ENCODE data around the gene PKD2L1. TPM values are rescaled to one million over a fixed set of nuclear protein-coding genes. Genes with fewer than 3 reads are reported as not detected.
"Not testable (repeated sequence)": the region's sequence is repeated elsewhere in the genome, so short reads cannot be mapped to it uniquely, and the experiment has no call there.

PKD2L1 gene
- not detected in 2 replicates for total RNA-seq

DNA sequence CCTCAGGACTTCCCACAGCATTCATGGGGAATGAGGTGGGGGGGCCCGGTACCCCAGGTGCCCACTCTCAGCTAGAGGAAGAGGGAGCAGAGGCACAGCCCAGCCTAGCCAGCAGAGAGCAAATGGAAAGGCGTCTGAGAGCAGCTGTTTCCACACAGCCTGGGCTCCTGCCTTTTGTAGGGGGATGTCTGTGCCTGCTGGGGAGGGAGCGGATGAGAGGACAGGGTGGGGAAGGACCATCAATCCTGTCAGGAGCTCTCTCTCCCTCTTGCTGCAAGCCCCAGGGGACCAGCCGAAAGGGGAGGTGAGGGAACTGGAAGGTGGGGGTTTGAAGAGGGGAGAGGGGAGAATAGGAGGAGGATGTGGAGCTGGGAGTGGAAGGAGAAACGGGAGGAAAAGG is at the start of gene PKD2L1:
TSS of gene PKD2L1 (minus strand) at position 150 of the 400 bp plus-strand sequence. CDS start at position 25, 125 bp downstream.
- no peak within 1 kb of the TSS for H3K4me3 ChIP-seq (ENCODE audit: low read depth, low read length)
- no peak for DNase-seq (ENCODE audit: low read depth)
- TF ChIP-seq, protein P1, sequence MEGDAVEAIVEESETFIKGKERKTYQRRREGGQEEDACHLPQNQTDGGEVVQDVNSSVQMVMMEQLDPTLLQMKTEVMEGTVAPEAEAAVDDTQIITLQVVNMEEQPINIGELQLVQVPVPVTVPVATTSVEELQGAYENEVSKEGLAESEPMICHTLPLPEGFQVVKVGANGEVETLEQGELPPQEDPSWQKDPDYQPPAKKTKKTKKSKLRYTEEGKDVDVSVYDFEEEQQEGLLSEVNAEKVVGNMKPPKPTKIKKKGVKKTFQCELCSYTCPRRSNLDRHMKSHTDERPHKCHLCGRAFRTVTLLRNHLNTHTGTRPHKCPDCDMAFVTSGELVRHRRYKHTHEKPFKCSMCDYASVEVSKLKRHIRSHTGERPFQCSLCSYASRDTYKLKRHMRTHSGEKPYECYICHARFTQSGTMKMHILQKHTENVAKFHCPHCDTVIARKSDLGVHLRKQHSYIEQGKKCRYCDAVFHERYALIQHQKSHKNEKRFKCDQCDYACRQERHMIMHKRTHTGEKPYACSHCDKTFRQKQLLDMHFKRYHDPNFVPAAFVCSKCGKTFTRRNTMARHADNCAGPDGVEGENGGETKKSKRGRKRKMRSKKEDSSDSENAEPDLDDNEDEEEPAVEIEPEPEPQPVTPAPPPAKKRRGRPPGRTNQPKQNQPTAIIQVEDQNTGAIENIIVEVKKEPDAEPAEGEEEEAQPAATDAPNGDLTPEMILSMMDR (conservative IDR thresholded peaks at IDR 0.05; ENCODE audit: low read depth, low read length): no peak

DNA sequence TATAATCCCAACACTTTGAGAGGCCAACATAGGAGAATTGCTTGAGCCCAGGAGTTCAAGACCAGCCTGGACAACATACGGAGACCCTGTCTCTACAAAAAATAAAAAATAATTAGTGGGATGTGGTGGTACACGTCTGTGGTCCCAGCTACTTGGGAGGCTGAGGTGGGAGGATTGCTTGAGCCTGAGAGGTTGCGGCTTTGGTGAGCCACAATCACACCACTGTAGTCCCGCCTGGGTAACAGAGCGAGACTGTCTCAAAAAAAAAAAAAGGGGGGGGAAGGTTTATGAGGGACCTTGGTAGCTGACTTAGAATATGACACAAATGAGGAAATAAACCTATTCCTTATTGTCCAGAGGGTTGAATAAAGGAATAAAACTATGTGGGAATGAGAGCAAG is 47.8 kb upstream of the PKD2L1 start:
- DNase-seq (ENCODE audit: low read depth): no peak
- no peak overlapping the region for H3K4me3 ChIP-seq (ENCODE audit: low read depth, low read length)
- TF ChIP-seq, protein P1 (conservative IDR thresholded peaks at IDR 0.05; ENCODE audit: low read depth, low read length): no peak

DNA sequence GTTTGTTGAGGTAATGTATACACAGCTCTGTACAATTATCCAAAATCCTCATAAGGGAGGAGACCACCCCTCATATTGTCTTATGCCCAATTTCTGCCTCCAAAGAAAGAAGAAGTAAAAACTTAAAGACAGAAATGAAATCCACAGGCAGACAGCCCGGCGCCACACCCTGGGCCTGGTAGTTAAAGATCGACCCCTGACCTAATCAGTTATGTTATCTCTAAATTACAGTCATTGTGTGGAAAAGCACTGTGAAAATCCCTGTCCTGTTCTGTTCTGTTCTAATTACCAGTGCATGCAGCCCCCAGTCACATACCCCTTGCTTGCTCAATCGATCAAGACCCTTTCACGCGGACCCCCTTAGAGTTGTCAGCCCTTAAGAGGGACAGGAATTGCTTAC is 46.6 kb upstream of the PKD2L1 start:
- DNase-seq (ENCODE audit: low read depth); H3K4me3 ChIP-seq (ENCODE audit: low read depth, low read length): not testable (repeated sequence)

DNA sequence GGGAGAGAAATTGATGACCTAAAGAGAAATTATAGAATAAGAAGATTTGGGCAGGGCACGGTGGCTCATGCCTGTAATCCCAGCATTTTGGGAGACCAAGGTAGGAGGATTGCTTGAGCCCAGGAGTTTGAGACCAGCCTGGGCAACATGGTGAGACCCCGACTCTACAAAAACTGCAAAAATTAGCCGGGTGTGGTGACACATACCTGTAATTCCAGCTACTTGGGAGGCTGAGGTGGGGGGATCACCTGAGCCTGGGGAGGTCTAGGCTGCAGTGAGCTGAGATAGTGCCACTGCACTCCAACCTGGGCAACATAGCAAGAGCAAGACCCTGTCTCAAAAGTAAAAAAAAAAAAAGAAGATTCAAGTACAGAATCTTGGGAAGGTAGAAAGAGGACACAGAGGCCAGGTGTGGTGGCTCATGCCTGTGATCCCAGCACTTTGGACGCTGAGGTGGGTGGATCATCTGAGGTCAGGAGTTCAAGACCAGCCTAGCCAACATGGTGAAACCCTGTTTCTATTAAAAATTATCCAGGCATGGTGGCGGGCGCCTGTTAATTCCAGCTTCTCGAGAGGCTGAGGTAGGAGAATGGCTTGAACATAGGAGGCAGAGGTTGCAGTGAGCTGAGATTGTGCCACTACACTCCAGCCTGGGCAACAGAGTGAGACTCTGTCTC is 44.8 kb upstream of the PKD2L1 start:
- DNase-seq (ENCODE audit: low read depth): not testable (repeated sequence)

DNA sequence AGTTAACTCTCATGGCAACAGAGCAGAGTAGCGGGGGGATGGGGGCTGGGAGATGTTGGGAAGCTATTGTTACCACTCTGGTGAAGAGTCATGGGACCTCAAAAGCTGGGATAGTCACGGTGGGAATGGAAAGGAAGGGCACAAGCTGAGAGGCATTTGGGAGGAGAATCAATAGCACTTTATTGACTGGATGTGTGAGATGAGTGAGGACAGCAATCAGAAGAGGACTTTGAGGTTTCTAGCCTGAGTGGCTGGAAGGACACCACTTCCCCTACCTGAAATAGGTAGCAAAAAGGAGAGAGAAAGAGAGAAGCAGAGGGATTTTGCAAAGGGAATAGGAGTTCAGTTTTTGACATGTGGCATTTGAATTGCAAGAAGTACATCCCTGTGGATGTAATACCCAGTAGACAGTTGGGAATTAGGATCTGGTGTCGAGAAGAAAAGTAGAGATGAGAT is 44.2 kb upstream of the PKD2L1 start:
- H3K4me3 ChIP-seq (ENCODE audit: low read depth, low read length): peak overlapping the region; percentile 73
- no peak for DNase-seq (ENCODE audit: low read depth)
- TF ChIP-seq, protein P1 (conservative IDR thresholded peaks at IDR 0.05; ENCODE audit: low read depth, low read length): no peak

More for the DNA sequence above, 44.8 kb upstream of the PKD2L1 start:
- H3K4me3 ChIP-seq (ENCODE audit: low read depth, low read length): peak overlapping the region; percentile 73

DNA sequence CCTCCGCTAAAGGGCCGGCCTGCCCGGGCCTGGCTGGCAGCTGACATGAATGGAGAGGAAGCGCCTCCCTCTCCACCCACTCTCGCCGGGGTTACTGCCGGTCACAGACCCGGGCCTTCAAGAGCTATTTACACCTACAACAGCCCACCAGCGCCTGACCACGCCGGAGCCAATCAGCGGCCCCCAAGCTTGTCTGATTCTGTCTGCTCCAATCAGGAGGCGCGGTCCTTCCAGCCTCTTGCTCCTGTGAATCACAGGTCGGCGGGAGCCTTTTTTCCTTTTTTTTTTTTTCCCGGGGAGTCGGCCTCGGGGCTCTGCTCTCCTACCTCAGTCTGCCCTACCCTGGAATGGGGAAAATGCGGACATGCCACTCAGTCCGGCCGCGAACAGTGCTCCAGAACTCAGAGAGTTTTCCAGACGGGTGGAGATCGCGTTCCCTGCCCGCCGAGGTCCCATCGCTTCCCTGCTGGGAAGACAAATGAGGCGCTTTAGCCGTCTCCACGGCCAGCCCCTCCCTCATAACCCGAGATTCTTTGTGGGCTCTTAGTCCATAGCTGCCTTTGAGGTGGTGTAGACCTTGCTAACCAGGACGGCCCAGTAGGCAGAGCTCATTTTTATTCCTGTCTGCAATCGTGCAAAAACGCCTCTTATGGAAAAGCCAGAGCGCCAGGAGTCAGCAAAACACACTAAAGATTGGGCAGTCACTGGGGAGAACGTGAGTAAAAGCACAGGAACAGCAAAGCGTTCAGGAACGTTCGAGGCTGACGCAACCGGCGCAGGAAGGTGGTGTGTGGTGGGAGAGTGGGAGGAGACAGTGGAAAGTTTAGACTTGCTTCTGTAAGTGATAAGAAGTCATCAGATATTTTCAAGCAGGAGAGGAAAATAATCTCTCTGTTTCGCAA is 43.5 kb upstream of the PKD2L1 start:
- DNase-seq (ENCODE audit: low read depth): peak; percentile 97
- TF ChIP-seq, protein P1 (conservative IDR thresholded peaks at IDR 0.05; ENCODE audit: low read depth, low read length): no peak
- peak overlapping the region; percentile 73 for H3K4me3 ChIP-seq (ENCODE audit: low read depth, low read length)

DNA sequence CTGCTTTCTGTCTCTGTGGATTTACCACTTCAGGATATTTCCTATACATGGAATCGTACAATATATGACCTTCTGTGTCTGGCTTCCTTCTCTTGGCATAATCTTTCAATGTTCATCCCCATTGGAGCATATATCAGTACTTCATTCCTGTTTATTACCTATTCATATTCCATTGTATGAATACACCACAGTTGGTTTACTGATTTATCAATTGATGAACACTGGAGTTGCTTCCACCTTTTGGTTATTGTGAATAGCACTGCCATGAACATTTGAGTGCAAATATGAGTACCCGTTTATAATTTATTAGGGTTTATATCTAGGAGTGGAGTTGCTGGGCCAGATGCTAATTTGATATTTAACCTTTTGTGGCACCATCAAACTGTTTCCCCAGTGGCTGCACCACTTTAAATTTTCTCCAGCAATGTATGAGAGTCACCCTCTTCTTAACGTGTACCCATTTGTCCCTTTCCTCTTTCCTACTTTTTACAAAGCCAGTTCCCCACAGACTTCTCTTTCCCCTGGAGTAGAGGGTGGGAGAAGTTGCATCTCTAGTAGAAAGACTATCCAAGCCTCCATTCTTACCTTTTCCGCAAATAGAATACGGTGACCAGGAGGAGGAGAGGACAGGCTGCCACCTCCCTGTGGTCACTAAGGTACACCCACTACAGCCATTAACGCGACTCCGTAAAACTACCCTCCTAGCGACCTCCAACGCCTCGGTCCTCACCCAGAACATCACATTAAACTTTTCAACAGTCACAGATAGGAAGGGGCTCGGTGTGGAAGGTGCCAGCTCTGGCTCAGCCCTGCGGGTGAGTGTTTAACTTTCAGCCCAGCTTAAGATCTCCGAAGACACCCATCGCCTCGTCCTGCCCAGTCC is 42.6 kb upstream of the PKD2L1 start:
- DNase-seq (ENCODE audit: low read depth): no peak
- TF ChIP-seq, protein P1 (conservative IDR thresholded peaks at IDR 0.05; ENCODE audit: low read depth, low read length): no peak
- H3K4me3 ChIP-seq (ENCODE audit: low read depth, low read length): peak overlapping the region; percentile 55
